GM18951 (cell line): ENCODE data around the gene PHRF1.

Experiments used
- POLR2A ChIP-seq: IDR thresholded peaks from 4 replicates; pipeline ENCODE4 v1.6.1; 2011; ENCODE audit warnings: mild to moderate bottlenecking; ENCODE audit not compliant: insufficient read length, insufficient read depth; ENCODE audit errors: extremely low read depth
- in situ Hi-C: fragments of 300-500 bp; cut with MboI; formaldehyde crosslinking; loops from one replicate; pipeline ENCODE4 v1.12.0; 2022; ENCODE audit warnings: low sequenced_read_pairs, mixed read lengths, inconsistent platforms; ENCODE audit not compliant: unreplicated experiment

PHRF1 gene

DNA sequence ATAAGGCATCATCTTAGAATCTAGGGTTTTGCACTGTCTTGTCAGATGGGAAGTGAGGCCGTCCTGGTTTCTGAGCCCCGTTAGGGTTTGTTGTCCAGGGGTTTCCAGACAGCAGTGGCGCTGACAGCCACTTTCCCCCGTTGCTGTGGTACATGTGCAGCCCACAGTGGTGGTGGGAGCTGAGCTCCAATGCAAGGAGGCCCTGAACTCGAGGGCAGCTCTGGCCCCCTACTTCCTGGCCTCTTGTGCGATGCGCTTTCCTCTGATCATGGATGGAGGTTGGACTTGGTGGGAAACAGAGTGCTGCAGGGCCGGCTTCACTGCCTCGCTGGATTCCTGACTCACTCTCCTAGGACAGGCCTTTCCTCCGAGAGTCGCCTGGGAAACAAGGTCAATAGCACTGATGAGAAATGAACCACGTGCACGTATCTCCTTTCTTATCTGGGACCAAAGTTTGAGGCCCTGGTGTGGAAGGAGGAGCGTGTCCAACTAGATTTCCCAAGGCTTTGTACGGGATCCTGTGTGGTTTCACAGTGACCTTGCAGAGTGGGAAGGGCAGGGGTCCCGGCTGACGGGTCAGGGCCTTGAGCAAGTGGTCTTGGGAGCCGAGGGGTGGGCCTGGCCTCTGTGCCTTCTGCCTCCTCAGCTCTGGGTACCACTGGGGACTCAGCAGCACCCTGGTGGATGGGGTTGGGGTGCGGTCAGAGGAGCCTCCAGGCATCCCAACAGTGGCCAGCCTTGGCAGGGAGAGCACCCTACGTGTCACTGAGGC is 3.7 kb downstream of the PHRF1 start:
- TF ChIP-seq POLR2A = no peak
- in situ Hi-C loops = no loop called here

DNA sequence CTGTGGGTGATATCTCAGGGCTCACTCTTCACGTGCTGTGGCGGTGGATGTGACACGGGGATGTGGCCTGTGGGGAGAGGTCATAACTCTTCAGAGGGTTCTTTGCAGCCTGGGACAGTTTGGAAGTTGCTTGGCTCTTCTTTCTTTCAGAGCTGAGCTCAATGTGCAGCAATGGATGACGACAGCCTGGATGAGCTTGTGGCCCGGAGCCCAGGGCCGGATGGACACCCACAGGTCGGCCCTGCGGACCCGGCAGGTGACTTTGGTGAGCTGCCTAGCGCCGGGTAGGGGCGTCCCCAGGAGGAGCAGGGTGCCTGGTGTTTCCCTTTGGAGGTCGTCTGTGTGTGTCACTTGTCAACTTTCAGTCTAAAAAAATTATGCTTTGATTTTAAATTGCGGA is 5.1 kb downstream of the PHRF1 start:
- in situ Hi-C loops = no loop called here

DNA sequence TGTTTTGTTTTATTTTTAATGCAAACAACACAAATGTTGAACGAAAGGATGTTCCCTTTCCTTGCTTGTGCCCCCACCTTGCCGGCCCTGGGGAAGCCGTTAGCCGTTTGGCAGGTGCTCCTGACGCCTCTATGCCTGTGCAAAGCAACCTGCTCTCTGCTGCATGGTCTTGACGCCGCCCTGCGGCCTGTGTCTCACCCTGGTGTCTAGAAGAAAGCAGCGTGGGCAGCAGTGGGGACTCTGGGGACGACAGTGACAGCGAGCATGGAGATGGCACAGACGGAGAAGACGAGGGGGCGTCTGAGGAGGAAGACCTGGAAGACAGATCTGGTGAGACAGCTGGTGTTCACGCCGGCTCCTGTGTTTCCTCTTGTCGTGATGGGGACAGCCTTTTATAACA is 5.5 kb downstream of the PHRF1 start:
- in situ Hi-C loops = no loop called here

More for the DNA sequence above, 5.1 kb downstream of the PHRF1 start:
- TF ChIP-seq POLR2A = no peak

DNA sequence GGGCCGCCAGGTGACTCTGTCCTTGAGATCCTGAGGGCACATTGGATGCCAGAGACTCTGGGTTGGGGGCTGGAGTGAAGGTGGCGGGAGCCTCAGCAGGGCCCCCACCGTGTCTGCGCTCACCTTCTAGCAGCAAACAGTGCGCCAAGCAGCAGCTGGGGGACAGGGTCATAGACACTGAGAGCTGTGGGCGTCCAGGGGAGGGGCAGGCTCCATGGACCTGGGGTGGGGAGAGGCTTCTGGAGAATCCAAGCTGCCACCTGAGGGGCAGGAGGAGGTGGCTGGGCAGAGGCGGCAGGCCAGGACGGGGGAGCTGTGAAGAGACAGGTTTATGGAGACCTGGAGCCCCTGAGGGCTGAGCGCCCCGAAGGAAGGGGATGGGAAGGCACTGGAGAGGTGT is 8.0 kb downstream of the PHRF1 start:
- in situ Hi-C loops = no loop called here

More for the DNA sequence above, 5.5 kb downstream of the PHRF1 start:
- no peak for TF ChIP-seq POLR2A

DNA sequence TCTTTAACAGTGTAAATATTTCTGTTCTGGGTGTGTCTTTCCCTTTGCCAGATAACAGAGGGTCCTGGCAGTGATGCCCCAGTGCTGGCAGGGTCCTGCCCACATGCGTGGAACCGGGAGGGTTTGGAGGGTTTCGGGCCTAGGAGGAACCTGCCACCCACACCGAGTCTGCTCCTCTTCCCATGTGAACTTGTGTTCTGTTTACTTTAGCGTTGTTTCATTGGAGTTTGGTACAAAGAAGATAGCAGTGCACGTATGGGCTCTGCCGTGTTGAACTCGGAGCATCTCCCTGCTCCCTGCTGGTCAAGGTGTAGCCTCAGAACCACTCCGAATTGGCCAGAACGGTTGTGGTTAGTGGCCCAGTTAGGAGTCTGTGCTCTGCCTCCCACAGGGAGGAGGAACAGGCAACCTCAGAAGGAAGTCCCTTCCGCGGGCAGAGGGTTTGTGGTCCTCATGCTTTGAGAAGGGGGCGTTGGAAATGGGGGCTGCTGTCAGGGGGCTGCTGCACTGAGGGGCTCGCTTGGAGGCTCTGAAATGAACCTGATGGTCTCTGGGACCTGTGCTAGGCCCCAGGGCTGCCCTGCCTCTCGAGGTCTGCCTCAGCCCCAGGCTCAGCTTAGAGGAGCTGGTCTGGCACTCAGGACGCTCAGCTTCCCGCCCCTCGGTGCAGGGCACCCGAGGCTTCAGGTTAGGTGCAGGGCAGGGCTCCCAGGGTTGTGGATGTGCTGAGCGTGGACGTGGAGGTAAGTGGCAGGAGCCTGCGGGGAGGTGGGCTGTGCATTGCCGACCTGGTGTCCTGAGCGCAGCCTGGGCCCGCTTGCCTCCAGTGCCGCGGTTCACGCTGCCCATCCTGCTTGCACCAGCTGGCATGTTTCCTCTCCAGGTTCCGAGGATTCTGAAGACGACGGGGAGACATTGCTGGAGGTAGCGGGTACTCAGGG is 10.4 kb downstream of the PHRF1 start:
- in situ Hi-C loops = no loop called here

More for the DNA sequence above, 8.0 kb downstream of the PHRF1 start:
- no peak for TF ChIP-seq POLR2A

DNA sequence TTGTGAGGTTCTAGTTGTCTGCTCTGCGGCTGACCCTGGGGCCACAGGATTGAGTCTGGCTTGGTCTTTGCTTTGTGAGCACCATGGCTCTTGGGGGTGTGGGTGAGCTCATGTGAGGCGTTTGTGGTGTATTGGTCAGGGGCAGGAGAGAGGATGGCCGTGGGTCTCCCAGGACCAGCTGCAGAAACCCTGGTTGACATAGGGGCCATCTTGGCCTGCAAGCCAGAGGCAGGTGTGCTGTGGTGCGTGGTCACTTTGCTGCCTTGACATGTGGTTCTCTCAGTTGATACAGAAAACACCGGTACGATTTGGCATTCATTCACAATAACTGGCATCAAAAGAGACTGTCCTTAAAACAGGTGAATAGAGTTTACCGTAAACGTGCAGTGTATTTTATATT is 11.3 kb downstream of the PHRF1 start:
- no peak for TF ChIP-seq POLR2A
- in situ Hi-C loops = no loop called here

More for the DNA sequence above, 10.4 kb downstream of the PHRF1 start:
- TF ChIP-seq POLR2A = no peak

DNA sequence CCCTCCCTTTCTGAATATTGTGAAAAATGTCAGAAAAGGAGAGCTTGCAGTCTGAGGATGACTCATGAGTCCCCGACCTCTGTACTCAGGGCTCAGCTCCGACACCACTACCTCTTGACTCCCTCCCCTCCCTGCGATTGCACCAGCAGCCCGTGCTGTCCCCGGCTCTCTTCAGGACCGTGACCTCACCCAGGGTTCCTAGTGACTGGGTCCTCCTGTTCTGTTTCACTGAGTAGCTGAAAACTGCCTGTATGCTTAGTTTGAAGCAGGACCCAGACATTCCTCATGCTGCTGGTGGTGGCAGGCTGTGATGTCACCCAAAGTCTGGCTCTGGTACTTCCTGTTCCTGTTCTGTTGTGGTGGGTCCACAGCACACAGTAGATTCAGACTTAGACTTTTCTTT is 11.7 kb downstream of the PHRF1 start:
- in situ Hi-C loops = no loop called here
- TF ChIP-seq POLR2A = no peak

DNA sequence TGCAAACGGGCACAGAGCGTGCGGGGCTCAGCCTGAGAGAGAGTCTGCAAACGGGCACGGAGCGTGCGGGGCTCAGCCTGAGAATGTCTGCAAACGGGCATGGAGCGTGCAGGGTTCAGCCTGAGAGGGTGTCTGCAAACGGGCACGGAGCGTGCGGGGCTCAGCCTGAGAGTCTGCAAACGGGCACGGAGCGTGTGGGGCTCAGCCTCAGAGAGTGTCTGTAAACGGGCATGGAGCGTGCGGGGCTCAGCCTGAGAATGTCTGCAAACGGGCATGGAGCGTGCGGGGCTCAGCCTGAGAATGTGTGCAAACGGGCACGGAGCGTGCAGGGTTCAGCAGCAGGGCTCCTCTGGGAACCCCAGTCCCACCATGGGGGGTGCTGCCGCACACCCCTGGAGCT is 13.5 kb downstream of the PHRF1 start:
- TF ChIP-seq POLR2A = no peak
- in situ Hi-C loops = no loop called here

DNA sequence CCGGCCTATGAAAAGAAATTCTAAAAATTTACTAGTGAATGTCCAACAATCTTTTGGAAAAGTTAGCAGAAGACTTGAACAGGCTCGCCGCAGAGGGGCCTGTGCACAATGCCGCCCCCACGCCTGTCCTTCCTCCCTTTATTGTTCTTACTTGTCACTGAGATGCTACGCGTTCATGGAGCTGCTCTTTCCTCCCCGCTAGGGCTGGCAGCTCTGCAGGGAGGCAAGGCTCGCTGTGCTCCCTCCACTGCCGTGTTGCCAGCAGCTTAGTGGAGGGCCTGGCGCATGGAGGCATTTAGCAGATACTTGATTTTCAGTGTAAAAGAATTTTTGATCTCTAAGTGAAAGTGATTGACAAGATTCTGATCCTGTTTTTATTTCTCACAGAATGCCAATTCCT is 14.7 kb downstream of the PHRF1 start:
- in situ Hi-C loops = no loop called here
- TF ChIP-seq POLR2A = no peak

DNA sequence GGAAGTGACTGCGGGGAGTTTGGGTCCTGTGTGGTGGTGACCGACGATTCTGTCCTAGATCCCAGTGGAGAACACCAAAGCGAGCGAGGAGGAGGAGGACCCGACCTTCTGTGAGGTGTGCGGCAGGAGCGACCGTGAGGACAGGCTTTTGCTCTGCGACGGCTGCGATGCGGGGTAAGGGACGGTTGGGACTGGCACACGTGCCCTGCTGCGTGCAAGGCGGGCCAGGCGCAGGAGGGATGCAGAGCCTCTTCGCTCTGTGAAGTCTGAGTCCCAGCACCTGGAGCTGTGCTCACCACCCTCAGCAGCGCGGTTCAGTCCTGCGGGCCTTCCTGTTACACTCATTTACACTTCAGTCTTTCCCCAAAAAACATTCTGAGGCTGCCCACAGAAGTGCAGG is 16.2 kb downstream of the PHRF1 start:
- in situ Hi-C loops = no loop called here
- no peak for TF ChIP-seq POLR2A

DNA sequence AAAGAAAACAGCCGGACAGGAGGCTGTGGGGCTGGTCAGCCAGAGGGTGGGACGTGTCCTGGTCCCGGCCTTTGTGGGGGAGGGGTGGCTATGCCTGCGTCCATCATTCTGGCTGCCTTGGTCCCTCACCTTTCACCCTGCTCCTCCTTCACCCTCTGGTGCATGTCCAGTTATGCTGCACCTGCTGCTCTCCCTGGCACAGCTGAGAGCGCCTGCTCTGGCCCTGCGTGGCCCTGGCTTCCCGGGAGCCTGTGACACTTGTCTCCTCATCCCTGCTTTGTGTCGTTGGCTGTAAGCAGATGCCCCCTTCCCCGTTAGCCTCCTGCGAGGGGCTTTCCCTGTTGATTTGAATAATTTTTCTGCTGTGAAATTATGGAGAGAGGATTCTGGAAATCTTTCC is 16.6 kb downstream of the PHRF1 start:
- in situ Hi-C loops = no loop called here

DNA sequence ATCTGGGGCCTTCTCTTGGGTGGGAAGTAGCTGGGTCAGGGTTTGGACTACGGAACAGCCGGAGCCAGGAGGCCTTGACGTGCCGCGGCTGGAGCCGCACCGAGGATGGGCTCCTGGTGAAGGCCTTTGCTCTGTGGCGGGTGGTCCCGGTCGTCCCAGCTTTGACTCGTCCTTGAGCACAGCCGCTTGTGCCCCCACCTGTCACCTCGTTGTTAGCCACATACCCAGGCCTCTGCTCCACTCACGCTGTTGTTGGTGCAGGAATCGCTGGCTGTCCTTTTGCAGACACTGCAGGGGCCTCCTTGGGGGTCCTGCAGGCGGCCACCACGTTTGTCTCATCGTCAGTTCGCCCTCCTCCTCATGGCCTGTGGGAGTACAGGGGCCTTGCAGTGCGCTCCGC is 17.1 kb downstream of the PHRF1 start:
- no peak for TF ChIP-seq POLR2A
- in situ Hi-C loops = no loop called here

More for the DNA sequence above, 16.6 kb downstream of the PHRF1 start:
- no peak for TF ChIP-seq POLR2A

DNA sequence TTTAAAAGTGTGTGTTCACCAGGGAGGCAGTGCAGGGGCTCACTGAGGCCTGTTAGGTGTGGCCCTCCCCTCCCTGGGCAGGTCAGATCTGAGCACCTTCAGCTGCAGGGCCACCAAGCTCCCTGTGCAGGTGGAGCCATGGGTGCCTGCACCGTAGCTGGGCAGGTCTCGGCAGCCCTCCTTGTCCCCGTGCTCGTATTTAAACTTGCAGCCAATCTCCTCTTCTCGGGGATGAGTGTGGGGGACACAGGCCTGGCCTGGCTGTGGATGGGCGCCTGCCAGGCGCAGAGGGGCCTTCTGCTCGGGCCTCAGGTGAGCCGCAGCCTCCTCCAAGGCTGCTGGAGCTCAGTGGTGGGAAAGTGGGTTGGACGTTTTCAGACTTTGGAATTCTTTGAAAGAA is 19.1 kb downstream of the PHRF1 start:
- in situ Hi-C loops = no loop called here
- TF ChIP-seq POLR2A = no peak
